Naive thymus-derived CD4-positive, alpha-beta T cell (primary cell): ENCODE results near the gene KRTAP1-3. TPM values are rescaled to one million over a fixed set of nuclear protein-coding genes. Genes with fewer than 3 reads are reported as not detected.

ENCODE experiments used
- polyA plus RNA-seq, 2 donors: library from polyadenylated mRNA; unstranded; fragments of 300-500 nt; fragmentation: Illumina TruSeq; gene quantifications; one replicate each; pipeline ENCODE4 v1.2.3, GENCODE V29; 2021
- total RNA-seq, 6 experiments: library from RNA in 5 of 6; stranded (reverse) in 5 of 6; gene quantifications; 1 replicate in 5 of 6; 2 replicates in 1 of 6; pipeline ENCODE4 v1.2.3 and lab custom pipeline; 2021 to 2026

The KRTAP1-3 gene
- total and polyA plus RNA-seq, 7 experiments from 2014 or later = not detected

Other genes starting within 250 kb of the KRTAP1-3 start
Only the 30 nearest of the 37 such genes appear.
- not detected for gene KRT12, start 167.7 kb downstream of the KRTAP1-3 start, total RNA-seq
- gene KRT12, start 167.7 kb downstream of the KRTAP1-3 start, polyA plus RNA-seq = not detected
- gene KRT20, start 149.6 kb downstream of the KRTAP1-3 start, total RNA-seq = not detected
- gene KRT20, start 149.6 kb downstream of the KRTAP1-3 start, polyA plus RNA-seq = not detected
- gene KRT23, start 97.2 kb downstream of the KRTAP1-3 start, total RNA-seq = under 1 TPM in 1 of 5 experiments, not detected in 4; 0.83 TPM
- not detected for gene KRT23, start 97.2 kb downstream of the KRTAP1-3 start, polyA plus RNA-seq
- gene KRT39, start 67.9 kb downstream of the KRTAP1-3 start, total RNA-seq = not detected
- not detected for gene KRT39, start 67.9 kb downstream of the KRTAP1-3 start, polyA plus RNA-seq
- gene KRT40, start 50.5 kb downstream of the KRTAP1-3 start, total RNA-seq = not detected
- not detected for gene KRT40, start 50.5 kb downstream of the KRTAP1-3 start, polyA plus RNA-seq
- not detected for gene KRTAP3-3, start 40.7 kb downstream of the KRTAP1-3 start, total RNA-seq
- gene KRTAP3-3, start 40.7 kb downstream of the KRTAP1-3 start, polyA plus RNA-seq = not detected
- not detected for gene KRTAP3-2, start 35.0 kb downstream of the KRTAP1-3 start, total RNA-seq
- gene KRTAP3-2, start 35.0 kb downstream of the KRTAP1-3 start, polyA plus RNA-seq = not detected
- not detected for gene KRTAP3-1, start 25.7 kb downstream of the KRTAP1-3 start, total RNA-seq
- gene KRTAP3-1, start 25.7 kb downstream of the KRTAP1-3 start, polyA plus RNA-seq = not detected
- not detected for gene KRTAP1-5, start 7.7 kb downstream of the KRTAP1-3 start, total RNA-seq
- gene KRTAP1-5, start 7.7 kb downstream of the KRTAP1-3 start, polyA plus RNA-seq = not detected
- gene KRTAP1-4, start 4.7 kb downstream of the KRTAP1-3 start, total RNA-seq = not detected
- not detected for gene KRTAP1-4, start 4.7 kb downstream of the KRTAP1-3 start, polyA plus RNA-seq
- not detected for gene KRTAP1-1, start 6.6 kb upstream of the KRTAP1-3 start, total RNA-seq
- gene KRTAP1-1, start 6.6 kb upstream of the KRTAP1-3 start, polyA plus RNA-seq = not detected
- gene KRTAP2-1, start 12.4 kb upstream of the KRTAP1-3 start, total RNA-seq = not detected
- gene KRTAP2-1, start 12.4 kb upstream of the KRTAP1-3 start, polyA plus RNA-seq = not detected
- gene KRTAP2-2, start 20.4 kb upstream of the KRTAP1-3 start, total RNA-seq = not detected
- gene KRTAP2-2, start 20.4 kb upstream of the KRTAP1-3 start, polyA plus RNA-seq = not detected
- not detected for gene KRTAP2-3, start 25.2 kb upstream of the KRTAP1-3 start, total RNA-seq
- not detected for gene KRTAP2-3, start 25.2 kb upstream of the KRTAP1-3 start, polyA plus RNA-seq
- not detected for gene KRTAP2-4, start 31.0 kb upstream of the KRTAP1-3 start, total RNA-seq
- gene KRTAP2-4, start 31.0 kb upstream of the KRTAP1-3 start, polyA plus RNA-seq = not detected
- not detected for gene KRTAP4-7, start 49.3 kb upstream of the KRTAP1-3 start, total RNA-seq
- gene KRTAP4-7, start 49.3 kb upstream of the KRTAP1-3 start, polyA plus RNA-seq = not detected
- gene KRTAP4-8, start 63.3 kb upstream of the KRTAP1-3 start, total RNA-seq = not detected
- gene KRTAP4-8, start 63.3 kb upstream of the KRTAP1-3 start, polyA plus RNA-seq = not detected
- not detected for gene KRTAP4-16, start 67.3 kb upstream of the KRTAP1-3 start, total RNA-seq
- gene KRTAP4-16, start 67.3 kb upstream of the KRTAP1-3 start, polyA plus RNA-seq = not detected
- not detected for gene KRTAP4-9, start 70.5 kb upstream of the KRTAP1-3 start, total RNA-seq
- gene KRTAP4-9, start 70.5 kb upstream of the KRTAP1-3 start, polyA plus RNA-seq = not detected
- not detected for gene KRTAP4-11, start 83.5 kb upstream of the KRTAP1-3 start, total RNA-seq
- gene KRTAP4-11, start 83.5 kb upstream of the KRTAP1-3 start, polyA plus RNA-seq = not detected
- gene KRTAP4-12, start 89.3 kb upstream of the KRTAP1-3 start, total RNA-seq = not detected
- gene KRTAP4-12, start 89.3 kb upstream of the KRTAP1-3 start, polyA plus RNA-seq = not detected
- gene KRTAP4-6, start 105.7 kb upstream of the KRTAP1-3 start, total RNA-seq = not detected
- gene KRTAP4-6, start 105.7 kb upstream of the KRTAP1-3 start, polyA plus RNA-seq = not detected
- not detected for gene KRTAP4-5, start 115.0 kb upstream of the KRTAP1-3 start, total RNA-seq
- not detected for gene KRTAP4-5, start 115.0 kb upstream of the KRTAP1-3 start, polyA plus RNA-seq
- gene KRTAP4-4, start 125.9 kb upstream of the KRTAP1-3 start, total RNA-seq = not detected
- gene KRTAP4-4, start 125.9 kb upstream of the KRTAP1-3 start, polyA plus RNA-seq = not detected
- not detected for gene KRTAP4-3, start 133.3 kb upstream of the KRTAP1-3 start, total RNA-seq
- gene KRTAP4-3, start 133.3 kb upstream of the KRTAP1-3 start, polyA plus RNA-seq = not detected
- gene KRTAP4-2, start 143.3 kb upstream of the KRTAP1-3 start, total RNA-seq = not detected
- not detected for gene KRTAP4-2, start 143.3 kb upstream of the KRTAP1-3 start, polyA plus RNA-seq
- not detected for gene KRTAP4-1, start 150.0 kb upstream of the KRTAP1-3 start, total RNA-seq
- not detected for gene KRTAP4-1, start 150.0 kb upstream of the KRTAP1-3 start, polyA plus RNA-seq
- not detected for gene KRTAP9-1, start 155.0 kb upstream of the KRTAP1-3 start, total RNA-seq
- gene KRTAP9-1, start 155.0 kb upstream of the KRTAP1-3 start, polyA plus RNA-seq = not detected
- gene KRTAP9-2, start 191.8 kb upstream of the KRTAP1-3 start, total RNA-seq = not detected
- not detected for gene KRTAP9-2, start 191.8 kb upstream of the KRTAP1-3 start, polyA plus RNA-seq
- not detected for gene KRTAP9-3, start 197.6 kb upstream of the KRTAP1-3 start, total RNA-seq
- gene KRTAP9-3, start 197.6 kb upstream of the KRTAP1-3 start, polyA plus RNA-seq = not detected